Prostate gland (tissue), 2 donors: ENCODE measurements around the gene FDXR.

Experiments used
- CTCF ChIP-seq, 4 experiments: fragments of 200-600 bp in 2 of 4; fragments of 450-650 bp in 2 of 4; sonication (generic) in 2 of 4; IDR thresholded peaks; 1 replicate in 3 of 4; 2 replicates in 1 of 4; pipeline ENCODE4 v1.5.1; 2016 to 2019; ENCODE audit warnings: antibody characterized with exemption in 4 of 4, mild to moderate bottlenecking in 2 of 4, moderate library complexity in 2 of 4
- POLR2A ChIP-seq: fragments of 450-650 bp; IDR thresholded peaks from one replicate; pipeline ENCODE4 v1.6.1; 2016; ENCODE audit warnings: antibody characterized with exemption, mild to moderate bottlenecking

DNA sequence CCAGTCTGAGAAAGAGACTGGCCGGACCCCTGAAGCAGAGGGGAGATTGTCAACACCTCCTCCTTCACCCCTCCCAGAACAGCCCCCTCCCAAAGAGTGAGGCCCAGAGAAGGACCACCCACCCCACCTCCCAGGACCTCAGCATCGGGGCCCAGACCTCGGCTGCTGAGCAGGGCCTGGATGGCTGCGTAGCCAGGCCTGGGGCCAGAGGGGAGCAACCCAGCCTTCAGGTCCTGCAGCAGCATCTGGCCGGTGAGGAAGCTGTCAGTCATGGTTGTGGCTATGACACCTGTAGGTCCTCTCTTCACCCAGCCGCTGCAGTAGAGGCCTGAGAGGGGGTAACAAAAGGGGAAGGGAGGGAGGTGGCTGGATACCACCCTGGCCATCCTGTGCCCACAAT is 9.9 kb downstream of the FDXR start:
- TF ChIP-seq CTCF (IDR thresholded peaks at IDR 0.05) (no peak), POLR2A (no peak)
